ENCODE measurements around the gene PIH1D2. TPM values are rescaled to one million over a fixed set of nuclear protein-coding genes. Genes with fewer than 3 reads are reported as not detected.

PIH1D2 gene
- total and polyA plus RNA-seq, 2 of the 4 experiments (the other 2 are of a cell fraction), result 1.1 TPM

- no peak overlapping the region for H2AK5ac ChIP-seq (ENCODE audit: low read depth, low read length)
- BruUV-seq (replicated peaks), result no TSS peak
- no peak overlapping the region for H3K56ac ChIP-seq (ENCODE audit: extremely low read depth, insufficient read depth, low read length)
- no peak overlapping the region for H2BK120ac ChIP-seq (ENCODE audit: low read depth, low read length)
- no peak for DNase-seq
- H2BK15ac ChIP-seq (ENCODE audit: low read depth, low read length), result no peak overlapping the region
- POLR2A ChIA-PET (ENCODE audit: unreplicated experiment), result no interaction called here
- CTCF ChIA-PET, result interaction anchor here (0.6 kb wide), 2 partner anchors 167 to 488 kb away, joined by 5 to 9 read pairs; no protein-coding TSS in a partner anchor
- no peak for TF ChIP-seq ELK1 (IDR thresholded peaks at IDR 0.05; ENCODE audit: borderline replicate concordance, low read depth, low read length)
- TF ChIP-seq RAD21 (IDR thresholded peaks at IDR 0.05; ENCODE audit: low read length), result no peak
- no peak for TF ChIP-seq MAFK (IDR thresholded peaks at IDR 0.05; ENCODE audit: low read depth, low read length)
- no peak for TF ChIP-seq CHD1 (IDR thresholded peaks at IDR 0.05; ENCODE audit: low read depth, low read length)
- no peak for TF ChIP-seq CTCF (conservative IDR thresholded peaks at IDR 0.05; ENCODE audit: low read depth, low read length)
- TF ChIP-seq POLR2A (IDR thresholded peaks at IDR 0.05; ENCODE audit: low read depth, low read length), result no peak
- no peak for TF ChIP-seq SMC3 (IDR thresholded peaks at IDR 0.05; ENCODE audit: low read depth, low read length)
- no peak for TF ChIP-seq MAZ (IDR thresholded peaks at IDR 0.05; ENCODE audit: borderline replicate concordance, low read depth, low read length)
- no peak overlapping the region for H3K4ac ChIP-seq (ENCODE audit: low read depth, low read length)
- H4K91ac ChIP-seq (ENCODE audit: insufficient read depth, low read depth, low read length), result no peak overlapping the region
- no peak overlapping the region for H4K5ac ChIP-seq (ENCODE audit: low read depth, low read length)
- H4K20me1 ChIP-seq (ENCODE audit: insufficient read depth, low read length), result peaks cover 3% of the 10 kb centered on the region; the same call in 1 of the 2 replicates
- intact Hi-C loops (cut with micrococcal nuclease), result no loop called here
- WGBS, 2 experiments (ENCODE audit: extremely low coverage in 2 of 2, insufficient read length in 1 of 2), result 100% methylated on average over 1 of the region's 4 CpGs; no CpG with 5 or more reads in 1 of the 2 experiments
- in situ Hi-C loops (cut with MboI; ENCODE audit: low sequenced_read_pairs), result no loop called here
- no peaks in the 10 kb centered on the region for H3K9me3 ChIP-seq (ENCODE audit: control insufficient read depth, insufficient read depth, low read length)
- H3K36me3 ChIP-seq (ENCODE audit: control insufficient read depth, insufficient read depth, low read length), result peaks cover 9% of the 10 kb centered on the region
- H3K4me3 ChIP-seq (ENCODE audit: insufficient read depth, low read depth, low read length), result no peak overlapping the region
- no peak overlapping the region for H2BK20ac ChIP-seq (ENCODE audit: low read depth, low read length)
- H3K27me3 ChIP-seq (ENCODE audit: control insufficient read depth, insufficient read depth, low read length), result no peaks in the 10 kb centered on the region
- H3K79me1 ChIP-seq (ENCODE audit: low read depth in 1 of 2, low read length in 2 of 2), result peaks cover 4 to 10% of the 10 kb centered on the region in 2 experiments; a peak in 1 of 4 replicates
- no peak overlapping the region for H2AFZ ChIP-seq (replicated peaks; ENCODE audit: low read length, poor library complexity)
- ATAC-seq (ENCODE audit: low read depth), result no peak
- H2AK9ac ChIP-seq (replicated peaks; ENCODE audit: low read depth, low read length, poor library complexity), result no peak overlapping the region
- 0 out of 2 replicates have a peak, but pooled peaks cover 3% of the 10 kb centered on the region for H3K9me1 ChIP-seq (ENCODE audit: insufficient read depth, low read length)
- no peak overlapping the region for H3K4me2 ChIP-seq (ENCODE audit: low read depth, low read length)
- no peak overlapping the region for H4K8ac ChIP-seq (ENCODE audit: low read depth in 2 of 2, low read length in 2 of 2)
- H3K18ac ChIP-seq (ENCODE audit: low read depth, low read length), result no peak overlapping the region
- H3K4me1 ChIP-seq (ENCODE audit: control insufficient read depth, insufficient read depth, low read length), result peaks cover 5% of the 10 kb centered on the region; the same call in 1 of the 2 replicates
- H3K23ac ChIP-seq (ENCODE audit: low read depth, low read length), result no peak overlapping the region
- H2BK5ac ChIP-seq (ENCODE audit: low read depth, low read length, poor library complexity, severe bottlenecking), result no peak overlapping the region
- H3K14ac ChIP-seq (replicated peaks; ENCODE audit: low read depth, low read length), result no peak overlapping the region
- dilution Hi-C loops (cut with HindIII; ENCODE audit: low sequenced_read_pairs, unreplicated experiment), result no loop called here
- H3K9ac ChIP-seq (ENCODE audit: low read depth, low read length), result no peak overlapping the region
- H3K27ac ChIP-seq (ENCODE audit: insufficient read depth, low read length), result no peak overlapping the region
These were observed 28.9 kb downstream of the PIH1D2 start for GRCh38 chr11:112044961-112045360.
